Neutrophil (primary cell): ENCODE measurements around the gene HPCAL4.

Experiments
- H3K27ac ChIP-seq: fragments of 200-600 bp; sonication (generic); 2 replicates; pipeline ENCODE4 v1.5.1; 2016; ENCODE audit warnings: mild to moderate bottlenecking, moderate library complexity
- H3K27me3 ChIP-seq: fragments of 200-600 bp; sonication (generic); 2 replicates; pipeline ENCODE4 v1.6.0; 2016; ENCODE audit warnings: mild to moderate bottlenecking
- H3K36me3 ChIP-seq: fragments of 200-600 bp; sonication (generic); 2 replicates; pipeline ENCODE4 v1.5.1; 2017
- H3K4me1 ChIP-seq, 2 experiments: fragments of 200-600 bp in 1 of 2; sonication (generic) in 1 of 2; 1 replicate in 1 of 2; 2 replicates in 1 of 2; pipeline versions ENCODE4 v1.5.1 to v1.6.1; 2013 to 2016; ENCODE audit warnings: low read depth in 1 of 2, low read length in 1 of 2, mild to moderate bottlenecking in 1 of 2, moderate library complexity in 1 of 2; ENCODE audit not compliant: control insufficient read depth in 1 of 2, insufficient read depth in 1 of 2
- H3K4me3 ChIP-seq, 2 experiments: fragments of 200-600 bp in 1 of 2; sonication (generic) in 1 of 2; 1 replicate in 1 of 2; 2 replicates in 1 of 2; pipeline ENCODE4 v1.5.1; 2013 to 2016; ENCODE audit warnings: low read depth in 1 of 2, low read length in 1 of 2, mild to moderate bottlenecking in 1 of 2, moderate library complexity in 1 of 2
- H3K9me3 ChIP-seq: fragments of 200-600 bp; sonication (generic); 2 replicates; pipeline ENCODE4 v1.5.1; 2016
- TF ChIP-seq, protein P1 (sequence below): fragments of 200-600 bp; sonication (generic); IDR thresholded peaks from 2 replicates; pipeline ENCODE4 v1.5.1; 2016; ENCODE audit warnings: antibody characterized with exemption

Gene HPCAL4

DNA sequence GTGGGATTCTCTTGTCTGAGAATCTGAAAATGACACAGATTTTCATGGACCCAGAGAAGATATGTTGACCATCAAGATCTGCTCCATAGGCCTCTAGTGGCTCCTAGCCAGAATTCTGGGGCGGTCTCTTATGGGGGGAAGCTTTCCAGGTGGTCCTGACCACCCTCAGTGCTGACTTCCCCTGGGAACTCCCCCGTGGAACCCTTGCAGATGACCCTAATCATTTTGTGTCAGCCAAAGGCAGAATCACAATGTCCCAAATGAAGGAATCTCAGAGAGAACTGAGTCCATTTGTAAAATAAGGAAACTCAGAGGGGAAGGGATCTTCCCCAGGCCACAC, 55.4 kb downstream of the HPCAL4 start:
- TF ChIP-seq, protein P1, sequence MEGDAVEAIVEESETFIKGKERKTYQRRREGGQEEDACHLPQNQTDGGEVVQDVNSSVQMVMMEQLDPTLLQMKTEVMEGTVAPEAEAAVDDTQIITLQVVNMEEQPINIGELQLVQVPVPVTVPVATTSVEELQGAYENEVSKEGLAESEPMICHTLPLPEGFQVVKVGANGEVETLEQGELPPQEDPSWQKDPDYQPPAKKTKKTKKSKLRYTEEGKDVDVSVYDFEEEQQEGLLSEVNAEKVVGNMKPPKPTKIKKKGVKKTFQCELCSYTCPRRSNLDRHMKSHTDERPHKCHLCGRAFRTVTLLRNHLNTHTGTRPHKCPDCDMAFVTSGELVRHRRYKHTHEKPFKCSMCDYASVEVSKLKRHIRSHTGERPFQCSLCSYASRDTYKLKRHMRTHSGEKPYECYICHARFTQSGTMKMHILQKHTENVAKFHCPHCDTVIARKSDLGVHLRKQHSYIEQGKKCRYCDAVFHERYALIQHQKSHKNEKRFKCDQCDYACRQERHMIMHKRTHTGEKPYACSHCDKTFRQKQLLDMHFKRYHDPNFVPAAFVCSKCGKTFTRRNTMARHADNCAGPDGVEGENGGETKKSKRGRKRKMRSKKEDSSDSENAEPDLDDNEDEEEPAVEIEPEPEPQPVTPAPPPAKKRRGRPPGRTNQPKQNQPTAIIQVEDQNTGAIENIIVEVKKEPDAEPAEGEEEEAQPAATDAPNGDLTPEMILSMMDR, result no peak
- no peaks in the 10 kb centered on the region for H3K9me3 ChIP-seq
- H3K36me3 ChIP-seq, result no peaks in the 10 kb centered on the region
- peaks cover 55% of the 10 kb centered on the region for H3K27me3 ChIP-seq
- peaks cover 2 to 11% of the 10 kb centered on the region in 2 experiments for H3K4me1 ChIP-seq
- H3K4me3 ChIP-seq, result no peak overlapping the region
- no peak overlapping the region for H3K27ac ChIP-seq

DNA sequence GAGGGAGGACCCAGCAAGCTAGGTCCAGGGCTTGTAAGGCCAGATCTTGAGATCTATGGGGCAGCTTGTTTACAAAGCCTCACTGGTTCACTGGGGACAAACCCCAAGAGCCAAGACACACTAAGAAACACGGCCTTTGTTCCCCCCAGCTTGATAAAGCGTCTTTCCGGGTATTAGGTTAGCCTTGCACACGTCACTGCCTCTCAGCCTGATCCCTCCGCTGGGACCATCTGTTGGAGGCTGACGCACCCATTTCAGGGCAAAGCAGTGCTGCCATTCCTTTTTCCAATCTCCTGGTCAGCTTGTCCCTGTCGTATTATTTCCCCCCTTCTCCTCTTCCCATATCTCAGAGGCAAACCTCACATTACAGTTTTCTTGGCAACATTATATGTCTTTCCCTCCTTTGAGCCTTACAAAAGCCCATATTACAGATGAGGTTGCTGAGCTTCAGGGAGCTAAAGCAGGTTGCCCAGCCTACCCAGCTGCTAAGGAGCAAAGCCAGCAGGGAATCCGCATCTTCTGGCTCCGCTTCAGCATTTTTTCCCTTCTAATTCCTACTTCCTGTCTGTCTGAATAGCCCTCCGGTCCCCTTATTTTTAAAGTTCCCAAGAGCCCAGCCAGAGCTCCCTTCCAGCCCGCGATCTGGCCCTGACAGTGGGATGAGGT, 55.9 kb downstream of the HPCAL4 start:
- TF ChIP-seq, protein P1, result no peak
- peaks cover 2 to 11% of the 10 kb centered on the region in 2 experiments for H3K4me1 ChIP-seq
- H3K36me3 ChIP-seq, result no peaks in the 10 kb centered on the region
- no peak overlapping the region for H3K27ac ChIP-seq
- no peak overlapping the region for H3K4me3 ChIP-seq
- peaks cover 50% of the 10 kb centered on the region for H3K27me3 ChIP-seq
- no peaks in the 10 kb centered on the region for H3K9me3 ChIP-seq

DNA sequence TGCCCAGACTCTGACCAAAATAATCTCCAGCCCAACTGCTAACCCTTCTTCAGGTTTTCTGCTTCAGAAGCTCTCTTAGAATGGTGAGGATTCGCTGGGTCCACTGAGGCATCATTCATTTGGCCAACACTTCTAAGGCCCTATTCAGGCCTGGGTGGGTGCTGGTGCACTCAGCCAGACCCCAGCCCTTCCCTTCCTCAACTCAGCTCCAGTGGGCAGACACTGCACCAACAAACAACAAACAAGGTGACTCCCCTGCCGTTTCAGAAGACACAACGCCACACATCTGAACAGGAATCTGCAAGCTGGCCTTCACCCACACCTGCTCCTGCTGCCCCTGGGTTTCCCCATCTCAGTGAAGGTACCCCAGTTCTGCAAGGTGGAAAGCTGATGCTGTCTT, 57.8 kb downstream of the HPCAL4 start:
- Histone ChIP-seq H3K27me3 (peaks cover 31% of the 10 kb centered on the region), H3K4me3 (no peak overlapping the region), H3K9me3 (no peaks in the 10 kb centered on the region), H3K27ac (no peak overlapping the region), H3K4me1 (no peaks in the 10 kb centered on the region), H3K36me3 (no peaks in the 10 kb centered on the region)
- TF ChIP-seq, protein P1, result no peak

DNA sequence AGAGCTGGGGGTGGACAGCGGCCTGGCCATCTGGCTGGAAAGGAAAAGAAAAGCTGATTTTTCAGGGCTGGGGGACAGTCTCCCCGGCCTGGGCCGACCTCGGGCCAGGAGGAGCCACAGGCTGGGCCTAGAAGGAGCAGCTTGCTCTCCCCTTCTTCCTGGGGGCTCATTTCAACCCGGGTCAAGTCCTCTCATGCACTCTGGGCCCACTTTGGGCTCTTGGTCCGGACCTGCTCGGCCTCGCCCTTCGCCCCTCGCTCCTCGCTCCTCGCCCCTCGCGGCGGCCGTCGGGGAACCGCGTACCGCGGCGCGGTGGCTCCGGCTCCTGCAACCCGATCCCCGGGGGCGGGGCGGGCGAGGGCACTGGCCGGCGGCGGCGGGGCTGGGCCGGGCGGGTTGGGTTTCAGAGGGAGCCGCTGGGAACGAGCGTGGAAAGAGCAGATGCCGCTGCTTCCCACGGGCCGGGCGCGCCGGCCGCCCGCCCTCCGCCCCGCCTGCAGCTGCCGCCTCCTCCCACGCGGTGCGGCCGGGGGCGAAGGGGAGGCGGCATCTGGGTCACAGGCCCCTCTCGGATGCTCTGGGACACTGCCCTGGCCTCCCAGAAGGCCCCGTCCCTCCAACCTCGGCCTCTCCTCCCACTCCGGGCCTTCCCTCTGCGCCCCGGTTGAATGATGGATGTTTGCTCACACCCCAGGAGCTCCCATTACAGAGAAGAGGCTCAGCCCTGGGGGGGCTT, 58.4 kb downstream of the HPCAL4 start:
- H3K36me3 ChIP-seq, result no peaks in the 10 kb centered on the region
- H3K4me1 ChIP-seq, result no peaks in the 10 kb centered on the region
- peaks cover 25% of the 10 kb centered on the region for H3K27me3 ChIP-seq
- no peaks in the 10 kb centered on the region for H3K9me3 ChIP-seq
- H3K4me3 ChIP-seq, result no peak overlapping the region
- TF ChIP-seq, protein P1, result no peak
- H3K27ac ChIP-seq, result no peak overlapping the region

DNA sequence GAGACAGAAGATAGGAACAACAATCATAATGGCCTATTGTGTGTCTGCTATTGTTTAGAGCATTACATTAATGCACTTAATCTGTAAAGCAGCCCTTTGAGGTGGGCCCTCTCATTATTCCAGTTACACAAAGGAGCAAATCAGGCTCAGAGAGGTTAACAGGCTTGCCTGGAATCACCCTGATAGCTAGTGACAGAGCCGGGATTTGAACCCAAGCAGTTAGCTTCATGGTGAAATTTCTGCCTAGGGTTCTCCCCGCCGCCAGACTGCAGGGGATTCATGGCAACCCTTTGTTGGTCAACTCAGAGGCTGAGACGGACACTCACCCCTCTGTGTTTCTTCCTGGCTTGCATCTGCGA, 58.9 kb downstream of the HPCAL4 start:
- TF ChIP-seq, protein P1, result no peak
- Histone ChIP-seq H3K27ac (no peak overlapping the region), H3K4me3 (no peak overlapping the region)

More for the DNA sequence above, 58.9 kb downstream of the HPCAL4 start:
- H3K9me3 ChIP-seq, result no peaks in the 10 kb centered on the region
- H3K27me3 ChIP-seq, result peaks cover 19% of the 10 kb centered on the region
- no peaks in the 10 kb centered on the region for H3K4me1 ChIP-seq
- H3K36me3 ChIP-seq, result no peaks in the 10 kb centered on the region
